ENCODE measurements around the gene OR2A12.
"Not testable (repeated sequence)": the region's sequence is repeated elsewhere in the genome, so short reads cannot be mapped to it uniquely, and the experiment has no call there.

The OR2A12 gene

DNA sequence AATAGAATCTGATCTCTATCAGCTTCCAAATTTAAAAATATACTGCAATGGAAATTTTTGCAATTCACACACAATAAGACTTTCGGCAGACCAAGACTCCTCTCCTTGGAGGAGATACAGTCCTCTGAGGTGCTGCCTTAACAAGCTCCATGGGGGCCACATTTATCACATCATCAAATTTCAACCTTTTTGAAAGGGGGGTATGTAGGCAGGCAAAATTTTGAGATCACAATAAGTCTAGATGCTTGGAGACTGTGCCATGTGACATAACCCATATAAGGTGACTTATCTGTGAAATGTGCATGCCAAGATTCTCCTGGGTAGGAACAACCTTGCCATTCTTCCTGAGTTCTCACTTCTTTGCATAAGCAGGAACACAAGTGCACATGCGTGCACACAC is at the start of gene OR2A12:
Gene OR2A12, plus strand, starts transcription at position 301 of the 400 bp plus-strand sequence. CDS start 8,830 bp downstream, outside the sequence.
- Histone ChIP-seq H3K27me3 (ENCODE audit: control insufficient read depth, insufficient read depth, low read length) (no peaks in the 10 kb centered on the region), H3K9me3 (ENCODE audit: control insufficient read depth, insufficient read depth, low read length) (no peaks in the 10 kb centered on the region), H3K9ac (ENCODE audit: low read depth, low read length) (no peak within 1 kb of the TSS), H3K36me3 (ENCODE audit: control insufficient read depth, insufficient read depth, low read length) (no peaks in the 10 kb centered on the region), H3K4me1 (ENCODE audit: control insufficient read depth, insufficient read depth, low read length) (no peaks in the 10 kb centered on the region), H3K4me3 (ENCODE audit: low read depth, low read length) (no peak within 1 kb of the TSS)

GRCh38 chr7:144036302-144036885 is 49.7 kb upstream of the OR2A12 start:
- H3K4me1 ChIP-seq (ENCODE audit: control insufficient read depth, insufficient read depth, low read length): no peaks in the 10 kb centered on the region
- no peaks in the 10 kb centered on the region for H3K9me3 ChIP-seq (ENCODE audit: control insufficient read depth, insufficient read depth, low read length)

DNA sequence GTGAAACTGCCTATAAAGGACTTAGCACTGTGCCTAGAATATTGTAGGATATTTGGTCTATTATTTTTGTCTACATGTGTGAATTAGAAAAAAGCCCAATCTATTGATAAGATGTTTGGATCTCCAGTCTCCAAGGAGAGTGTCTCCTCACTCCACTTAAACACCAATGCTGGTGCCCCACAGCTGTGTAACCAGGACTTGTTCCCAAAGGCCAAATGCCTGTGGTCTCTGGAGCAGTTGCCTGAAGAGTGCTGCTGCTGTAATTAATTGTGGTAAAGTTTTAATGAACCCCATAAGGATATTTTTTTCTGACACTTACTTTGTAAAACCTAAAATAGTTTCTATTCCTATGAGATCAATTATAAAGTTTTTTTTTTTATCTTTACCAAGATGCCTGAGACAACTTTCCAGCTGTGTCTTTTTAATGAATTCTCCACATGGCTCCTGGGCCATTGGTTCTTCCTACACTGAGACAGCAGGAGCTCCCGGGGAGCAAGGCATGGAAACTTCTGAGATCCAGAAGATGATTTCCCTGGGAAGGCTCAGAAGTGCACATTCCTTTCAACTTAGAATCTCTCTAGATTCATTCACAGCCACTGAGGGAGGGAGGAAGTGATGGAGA is 48.6 kb upstream of the OR2A12 start:
- Histone ChIP-seq H3K9me3 (ENCODE audit: control insufficient read depth, insufficient read depth, low read length) (no peaks in the 10 kb centered on the region), H3K9ac (ENCODE audit: low read depth, low read length) (no peak overlapping the region), H3K27me3 (ENCODE audit: control insufficient read depth, insufficient read depth, low read length) (no peaks in the 10 kb centered on the region), H3K4me3 (ENCODE audit: low read depth, low read length) (no peak overlapping the region), H3K4me1 (ENCODE audit: control insufficient read depth, insufficient read depth, low read length) (no peaks in the 10 kb centered on the region), H3K36me3 (ENCODE audit: control insufficient read depth, insufficient read depth, low read length) (no peaks in the 10 kb centered on the region)

More at GRCh38 chr7:144036302-144036885, 49.7 kb upstream of the OR2A12 start:
- no peaks in the 10 kb centered on the region for H3K27me3 ChIP-seq (ENCODE audit: control insufficient read depth, insufficient read depth, low read length)
- H3K4me3 ChIP-seq (ENCODE audit: low read depth, low read length): no peak overlapping the region
- H3K36me3 ChIP-seq (ENCODE audit: control insufficient read depth, insufficient read depth, low read length): no peaks in the 10 kb centered on the region
- H3K9ac ChIP-seq (ENCODE audit: low read depth, low read length): no peak overlapping the region

DNA sequence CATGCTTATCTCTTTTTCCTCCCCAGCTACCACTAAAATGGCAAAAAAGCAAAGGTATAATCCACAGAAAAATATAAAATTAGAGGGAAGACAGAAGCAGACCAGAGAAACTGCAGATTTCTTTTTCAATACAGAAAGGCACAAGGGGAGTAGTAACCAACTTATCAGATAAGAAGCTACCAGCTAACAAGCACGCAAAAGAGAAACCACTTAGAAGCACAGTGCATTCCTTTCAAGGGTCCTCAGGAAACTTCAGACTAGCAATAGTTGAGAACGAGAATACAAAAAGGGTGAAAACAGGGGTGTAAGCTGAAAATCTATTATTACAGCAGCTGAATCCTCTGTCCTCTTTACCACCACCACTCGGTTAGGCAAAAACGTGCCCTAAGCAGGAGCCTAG is 47.2 kb upstream of the OR2A12 start:
- no peaks in the 10 kb centered on the region for H3K36me3 ChIP-seq (ENCODE audit: control insufficient read depth, insufficient read depth, low read length)
- H3K4me3 ChIP-seq (ENCODE audit: low read depth, low read length): no peak overlapping the region
- H3K9me3 ChIP-seq (ENCODE audit: control insufficient read depth, insufficient read depth, low read length): no peaks in the 10 kb centered on the region
- H3K27me3 ChIP-seq (ENCODE audit: control insufficient read depth, insufficient read depth, low read length): no peaks in the 10 kb centered on the region
- no peak overlapping the region for H3K9ac ChIP-seq (ENCODE audit: low read depth, low read length)
- no peaks in the 10 kb centered on the region for H3K4me1 ChIP-seq (ENCODE audit: control insufficient read depth, insufficient read depth, low read length)

- H3K9ac ChIP-seq (ENCODE audit: low read depth, low read length): no peak within 1 kb of the TSS
- no peaks in the 10 kb centered on the region for H3K36me3 ChIP-seq (ENCODE audit: control insufficient read depth, insufficient read depth, low read length)
- H3K9me3 ChIP-seq (ENCODE audit: control insufficient read depth, insufficient read depth, low read length): no peaks in the 10 kb centered on the region
- H3K27me3 ChIP-seq (ENCODE audit: control insufficient read depth, insufficient read depth, low read length): no peaks in the 10 kb centered on the region
- H3K4me1 ChIP-seq (ENCODE audit: control insufficient read depth, insufficient read depth, low read length): no peaks in the 10 kb centered on the region
- no peak within 1 kb of the TSS for H3K4me3 ChIP-seq (ENCODE audit: low read depth, low read length)
Measured at GRCh38 chr7:144048648-144049047, 37.4 kb upstream of the OR2A12 start, which contains the start of gene OR2A5. Gene OR2A5 (plus strand): TSS chr7:144048948. CDS start chr7:144050402, 1,454 bp downstream.

DNA sequence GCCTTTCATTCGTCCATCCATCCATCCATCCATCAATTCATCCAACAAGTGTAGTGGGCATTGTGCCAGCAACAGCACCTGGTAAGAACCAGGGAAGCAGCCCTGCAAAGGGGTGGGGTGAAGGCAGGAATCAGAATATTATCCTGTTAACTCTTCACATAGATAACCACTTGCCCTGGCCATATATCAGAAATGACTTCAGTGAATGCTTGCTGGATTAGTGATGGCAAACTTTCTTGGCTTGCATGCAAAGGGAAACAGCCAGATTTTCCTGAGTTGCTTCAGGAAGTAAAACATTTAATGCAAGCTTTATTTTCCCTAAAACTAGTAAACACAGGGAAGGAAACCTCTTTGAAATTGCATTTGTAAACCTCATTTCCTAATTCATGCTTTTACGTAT is 36.6 kb upstream of the OR2A12 start:
- H3K9ac ChIP-seq (ENCODE audit: low read depth, low read length): no peak overlapping the region
- no peaks in the 10 kb centered on the region for H3K9me3 ChIP-seq (ENCODE audit: control insufficient read depth, insufficient read depth, low read length)
- H3K4me1 ChIP-seq (ENCODE audit: control insufficient read depth, insufficient read depth, low read length): no peaks in the 10 kb centered on the region
- H3K36me3 ChIP-seq (ENCODE audit: control insufficient read depth, insufficient read depth, low read length): no peaks in the 10 kb centered on the region
- no peaks in the 10 kb centered on the region for H3K27me3 ChIP-seq (ENCODE audit: control insufficient read depth, insufficient read depth, low read length)
- no peak overlapping the region for H3K4me3 ChIP-seq (ENCODE audit: low read depth, low read length)

GRCh38 chr7:144050093-144050492 is 36.0 kb upstream of the OR2A12 start:
- Histone ChIP-seq H3K4me1 (ENCODE audit: control insufficient read depth, insufficient read depth, low read length) (no peaks in the 10 kb centered on the region), H3K9me3 (ENCODE audit: control insufficient read depth, insufficient read depth, low read length) (no peaks in the 10 kb centered on the region), H3K27me3 (ENCODE audit: control insufficient read depth, insufficient read depth, low read length) (no peaks in the 10 kb centered on the region), H3K4me3 (ENCODE audit: low read depth, low read length) (no peak overlapping the region), H3K36me3 (ENCODE audit: control insufficient read depth, insufficient read depth, low read length) (no peaks in the 10 kb centered on the region), H3K9ac (ENCODE audit: low read depth, low read length) (no peak overlapping the region)

- not testable (repeated sequence) for H3K4me3 ChIP-seq (ENCODE audit: low read depth, low read length); H3K36me3 ChIP-seq (ENCODE audit: control insufficient read depth, insufficient read depth, low read length); H3K9me3 ChIP-seq (ENCODE audit: control insufficient read depth, insufficient read depth, low read length); H3K9ac ChIP-seq (ENCODE audit: low read depth, low read length); H3K4me1 ChIP-seq (ENCODE audit: control insufficient read depth, insufficient read depth, low read length); H3K27me3 ChIP-seq (ENCODE audit: control insufficient read depth, insufficient read depth, low read length)
Measured at GRCh38 chr7:144050884-144051283, 35.2 kb upstream of the OR2A12 start.

DNA sequence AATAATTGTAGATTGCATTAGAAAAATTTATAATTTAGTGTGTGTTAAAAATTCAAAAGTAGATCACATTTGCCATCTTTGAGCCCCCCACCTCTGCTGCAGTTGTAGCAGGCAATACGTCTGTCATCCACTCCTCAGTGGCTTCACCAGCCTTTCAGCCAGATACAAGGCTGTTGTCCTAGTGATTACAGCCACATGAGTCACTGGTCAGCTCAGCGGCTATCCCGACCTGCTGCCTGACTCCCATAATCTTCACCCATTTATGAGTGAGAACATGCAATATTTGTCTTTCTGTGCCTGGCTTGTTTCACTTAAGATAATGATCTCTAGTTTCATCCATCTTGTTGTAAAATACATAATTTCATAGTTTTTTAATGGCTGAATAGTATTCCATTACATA is 28.1 kb upstream of the OR2A12 start:
- Histone ChIP-seq H3K4me3 (ENCODE audit: low read depth, low read length) (no peak overlapping the region), H3K27me3 (ENCODE audit: control insufficient read depth, insufficient read depth, low read length) (no peaks in the 10 kb centered on the region), H3K4me1 (ENCODE audit: control insufficient read depth, insufficient read depth, low read length) (no peaks in the 10 kb centered on the region), H3K9me3 (ENCODE audit: control insufficient read depth, insufficient read depth, low read length) (no peaks in the 10 kb centered on the region), H3K9ac (ENCODE audit: low read depth, low read length) (no peak overlapping the region), H3K36me3 (ENCODE audit: control insufficient read depth, insufficient read depth, low read length) (no peaks in the 10 kb centered on the region)

GRCh38 chr7:144063710-144064109 is 22.4 kb upstream of the OR2A12 start:
- Histone ChIP-seq H3K4me1 (ENCODE audit: control insufficient read depth, insufficient read depth, low read length) (no peaks in the 10 kb centered on the region), H3K9me3 (ENCODE audit: control insufficient read depth, insufficient read depth, low read length) (no peaks in the 10 kb centered on the region), H3K27me3 (ENCODE audit: control insufficient read depth, insufficient read depth, low read length) (no peaks in the 10 kb centered on the region), H3K36me3 (ENCODE audit: control insufficient read depth, insufficient read depth, low read length) (no peaks in the 10 kb centered on the region), H3K9ac (ENCODE audit: low read depth, low read length) (no peak overlapping the region), H3K4me3 (ENCODE audit: low read depth, low read length) (no peak overlapping the region)

GRCh38 chr7:144069511-144069910 is 16.6 kb upstream of the OR2A12 start, which contains the start of gene OR2A25:
Gene OR2A25 (plus strand): TSS chr7:144069811. CDS start chr7:144074220, 4,409 bp downstream.
- H3K4me3 ChIP-seq (ENCODE audit: low read depth, low read length): no peak within 1 kb of the TSS
- no peaks in the 10 kb centered on the region for H3K27me3 ChIP-seq (ENCODE audit: control insufficient read depth, insufficient read depth, low read length)
- no peaks in the 10 kb centered on the region for H3K36me3 ChIP-seq (ENCODE audit: control insufficient read depth, insufficient read depth, low read length)
- H3K9me3 ChIP-seq (ENCODE audit: control insufficient read depth, insufficient read depth, low read length): no peaks in the 10 kb centered on the region
- no peaks in the 10 kb centered on the region for H3K4me1 ChIP-seq (ENCODE audit: control insufficient read depth, insufficient read depth, low read length)
- H3K9ac ChIP-seq (ENCODE audit: low read depth, low read length): no peak within 1 kb of the TSS

GRCh38 chr7:144069953-144070352 is 16.1 kb upstream of the OR2A12 start:
- H3K36me3 ChIP-seq (ENCODE audit: control insufficient read depth, insufficient read depth, low read length): no peaks in the 10 kb centered on the region
- H3K9ac ChIP-seq (ENCODE audit: low read depth, low read length): no peak overlapping the region
- H3K27me3 ChIP-seq (ENCODE audit: control insufficient read depth, insufficient read depth, low read length): no peaks in the 10 kb centered on the region
- no peak overlapping the region for H3K4me3 ChIP-seq (ENCODE audit: low read depth, low read length)
- H3K4me1 ChIP-seq (ENCODE audit: control insufficient read depth, insufficient read depth, low read length): no peaks in the 10 kb centered on the region
- no peaks in the 10 kb centered on the region for H3K9me3 ChIP-seq (ENCODE audit: control insufficient read depth, insufficient read depth, low read length)

Data from iPS-15b (cell line).